NK-92 treated with Interleukin-12 subunit alpha and Interleukin-12 subunit beta, amount 100 ng/mL, for 24 hours (cell line): ENCODE results near the gene GUCD1.

Source experiments
- DNase-seq: peaks from one replicate; lab custom pipeline; 2025; lab: John Stamatoyannopoulos, UW

The GUCD1 gene

GRCh38 chr22:24590596-24591173, 35.7 kb upstream of the GUCD1 start:
- no peak for DNase-seq

DNA sequence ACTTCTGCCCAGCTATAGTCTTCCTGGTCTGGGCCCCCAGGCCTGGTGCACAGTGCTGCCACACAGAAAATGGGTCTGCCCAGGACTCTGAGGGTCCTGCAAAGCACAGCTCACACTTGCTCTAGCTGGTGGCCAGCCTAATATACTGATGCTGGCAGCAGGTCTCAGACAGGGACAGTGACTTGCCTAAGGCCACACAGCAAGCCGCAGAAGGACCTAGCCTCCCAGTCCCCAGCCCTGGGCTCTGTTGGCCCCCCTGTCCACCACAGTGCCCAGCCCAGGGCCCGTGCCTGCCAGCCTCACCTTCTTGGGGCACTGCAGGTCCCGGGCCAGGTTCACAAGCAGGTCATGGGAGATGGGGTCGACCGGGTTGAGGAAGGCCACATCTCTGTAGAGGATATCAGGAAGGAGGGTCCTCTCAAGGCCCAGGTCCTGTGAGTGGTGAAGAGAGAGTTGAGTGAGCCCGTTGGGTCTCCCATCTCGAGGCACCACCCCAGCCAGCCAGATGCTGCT, 34.6 kb upstream of the GUCD1 start:
- DNase-seq: no peak

DNA sequence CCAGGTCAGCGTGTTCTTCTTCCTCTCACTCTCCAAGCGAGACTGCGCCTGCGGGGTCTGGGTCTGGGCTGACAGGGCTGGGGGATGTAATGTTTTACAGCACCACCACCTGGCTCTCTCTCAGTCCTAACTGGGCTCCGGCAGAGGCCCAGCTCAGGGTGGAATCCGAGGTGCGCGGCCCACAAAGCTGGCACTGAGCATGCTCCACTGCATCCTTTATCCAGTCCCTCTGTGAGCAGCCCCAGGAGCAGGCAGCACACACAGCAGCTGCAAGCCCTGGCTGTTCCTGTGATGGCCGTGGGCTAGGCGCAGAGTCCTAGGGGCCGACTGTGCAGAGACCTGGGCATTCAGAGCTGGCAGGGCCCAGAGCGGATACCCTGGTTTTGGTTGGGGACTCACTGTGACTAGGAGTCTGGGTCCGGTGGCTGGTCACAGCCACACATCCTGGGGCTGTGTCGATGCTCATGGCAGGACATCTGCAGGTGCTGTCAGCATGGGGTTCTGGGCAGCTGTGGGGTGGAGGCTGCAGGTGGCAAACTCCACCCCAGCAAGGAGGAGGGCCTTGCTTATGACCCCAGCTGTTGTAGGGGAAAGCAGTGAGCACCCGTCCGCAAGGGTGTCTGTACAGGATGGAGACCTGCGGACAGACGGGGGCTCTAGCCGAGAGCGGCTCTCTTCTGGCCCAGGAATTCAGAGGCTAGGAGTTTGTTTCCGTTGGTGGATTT, 34.0 kb upstream of the GUCD1 start:
- DNase-seq: no peak

DNA sequence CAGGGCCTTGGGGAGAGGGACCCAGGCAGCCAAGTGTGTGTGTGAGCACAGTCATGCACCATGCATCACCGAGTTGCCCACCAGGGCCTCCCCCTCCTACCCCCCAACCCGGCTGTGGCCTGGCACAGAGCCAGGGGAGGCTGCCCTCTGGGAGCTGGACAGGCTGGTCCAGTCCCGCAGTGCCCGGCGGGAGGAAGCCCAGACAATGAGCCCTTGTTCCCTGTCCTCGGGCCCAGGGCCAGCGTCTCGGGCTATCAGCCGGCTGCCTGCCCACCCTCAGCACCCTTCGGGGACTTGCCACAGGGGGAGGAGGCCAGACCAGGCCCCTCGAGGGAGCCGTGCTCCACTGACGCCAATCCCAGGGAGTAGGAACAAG, 33.4 kb upstream of the GUCD1 start:
- no peak for DNase-seq

- no peak for DNase-seq
Observed at GRCh38 chr22:24587948-24588347, 33.0 kb upstream of the GUCD1 start.

GRCh38 chr22:24587251-24587650, 32.3 kb upstream of the GUCD1 start:
- no peak for DNase-seq

GRCh38 chr22:24585927-24586546, 31.1 kb upstream of the GUCD1 start:
- DNase-seq: no peak

- no peak for DNase-seq
Observed at GRCh38 chr22:24585461-24585860, 30.5 kb upstream of the GUCD1 start.

GRCh38 chr22:24584871-24585411, 30.0 kb upstream of the GUCD1 start:
- no peak for DNase-seq

- DNase-seq: no peak
Observed at GRCh38 chr22:24584166-24584790, 29.3 kb upstream of the GUCD1 start.

GRCh38 chr22:24583221-24584165, 28.6 kb upstream of the GUCD1 start:
- no peak for DNase-seq

- no peak for DNase-seq
Observed at GRCh38 chr22:24582056-24582814, 27.3 kb upstream of the GUCD1 start.

DNA sequence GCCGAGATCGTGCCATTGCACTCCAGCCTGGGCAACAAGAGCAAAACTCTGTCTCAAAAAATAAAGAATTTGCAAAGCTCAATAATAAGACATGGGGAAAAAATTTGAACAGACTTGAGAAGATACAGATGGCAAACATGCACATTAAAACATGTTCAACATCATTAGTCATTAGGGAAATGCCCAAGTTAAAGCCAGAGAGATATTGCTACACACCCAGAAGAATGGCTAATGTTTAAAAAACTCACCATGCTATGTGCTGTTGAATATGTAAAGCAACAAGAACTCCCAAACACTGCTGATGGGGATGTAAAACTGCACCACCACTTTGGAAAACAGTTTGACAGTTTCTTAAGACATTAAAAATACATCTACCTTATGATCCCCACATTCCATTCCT, 25.3 kb upstream of the GUCD1 start:
- DNase-seq: no peak

GRCh38 chr22:24579258-24579601, 24.3 kb upstream of the GUCD1 start:
- DNase-seq: no peak

GRCh38 chr22:24578355-24579257, 23.7 kb upstream of the GUCD1 start:
- no peak for DNase-seq

DNA sequence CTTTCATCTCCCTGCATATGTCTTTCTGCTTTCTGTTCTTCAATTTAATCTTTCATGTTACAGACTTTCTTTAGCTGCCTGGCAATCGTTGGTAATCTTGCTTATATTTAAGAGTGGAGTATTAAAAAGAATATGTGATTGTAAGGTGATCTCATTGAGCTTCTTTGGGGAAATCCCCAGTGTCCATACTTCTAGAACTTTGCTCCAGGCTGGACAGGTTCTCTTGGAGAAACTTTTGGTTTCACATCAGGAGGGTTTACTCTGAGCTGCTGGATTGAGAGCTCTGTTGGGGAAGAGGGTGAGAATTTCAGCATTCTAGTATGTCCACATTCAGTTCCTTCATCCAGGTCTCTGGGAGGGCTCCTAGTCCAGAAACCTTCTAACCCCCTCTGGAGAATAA, 21.8 kb upstream of the GUCD1 start:
- no peak for DNase-seq

DNA sequence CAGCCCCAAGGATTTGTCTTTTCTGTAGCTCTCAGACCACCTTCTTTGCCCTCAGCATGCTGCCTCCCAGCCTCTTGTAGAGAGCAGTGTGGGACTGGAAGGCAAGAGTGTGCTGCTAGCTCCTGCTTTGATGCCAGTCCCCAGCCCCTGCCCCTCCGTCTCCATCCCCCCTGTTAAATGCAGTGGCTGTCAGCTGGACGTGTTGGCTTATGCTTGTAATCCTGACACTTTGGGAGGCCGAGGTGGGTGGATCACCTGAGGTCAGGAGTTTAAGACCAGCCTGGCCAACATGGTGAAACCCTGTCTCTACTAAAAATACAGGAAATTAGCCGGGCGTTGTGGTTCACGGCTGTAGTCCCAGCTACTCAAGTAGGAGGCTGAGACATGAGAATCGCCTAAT, 16.3 kb upstream of the GUCD1 start:
- no peak for DNase-seq

GRCh38 chr22:24567668-24568067, 12.7 kb upstream of the GUCD1 start:
- no peak for DNase-seq

- no peak for DNase-seq
Observed at GRCh38 chr22:24566899-24567511, 12.1 kb upstream of the GUCD1 start.
